NCI-H748 treated with DMSO at 0.1 percent for 48 hours (cell line): ENCODE results near the gene MEGF11.

Source experiments
- DNase-seq: peaks from one replicate; lab custom pipeline; 2025; lab: John Stamatoyannopoulos, UW

The MEGF11 gene

GRCh38 chr15:65970937-65971740 lies 282.4 kb downstream of the MEGF11 start:
- DNase-seq = no peak

GRCh38 chr15:65969865-65970816 lies 283.4 kb downstream of the MEGF11 start:
- no peak for DNase-seq

GRCh38 chr15:65968511-65968910 lies 285.0 kb downstream of the MEGF11 start:
- DNase-seq = no peak

GRCh38 chr15:65964792-65965433 lies 288.6 kb downstream of the MEGF11 start:
- no peak for DNase-seq

- DNase-seq = no peak
These were observed 289.6 kb downstream of the MEGF11 start for GRCh38 chr15:65963911-65964482.

GRCh38 chr15:65963358-65963757 lies 290.2 kb downstream of the MEGF11 start:
- no peak for DNase-seq

GRCh38 chr15:65962187-65962586 lies 291.4 kb downstream of the MEGF11 start:
- DNase-seq = no peak

- DNase-seq = no peak
These were observed 293.0 kb downstream of the MEGF11 start for GRCh38 chr15:65960586-65960985.

GRCh38 chr15:65958835-65959234 lies 294.7 kb downstream of the MEGF11 start:
- DNase-seq = no peak

- DNase-seq = no peak
These were observed 296.1 kb downstream of the MEGF11 start for GRCh38 chr15:65957451-65957850.

GRCh38 chr15:65956899-65957298 lies 296.7 kb downstream of the MEGF11 start:
- no peak for DNase-seq

GRCh38 chr15:65956307-65956706 lies 297.2 kb downstream of the MEGF11 start:
- no peak for DNase-seq

- no peak for DNase-seq
These were observed 299.2 kb downstream of the MEGF11 start for GRCh38 chr15:65954289-65954741.

- no peak for DNase-seq
These were observed 299.9 kb downstream of the MEGF11 start for GRCh38 chr15:65953622-65954021.

- no peak for DNase-seq
These were observed 301.0 kb downstream of the MEGF11 start for GRCh38 chr15:65952391-65953053.

- no peak for DNase-seq
These were observed 302.5 kb downstream of the MEGF11 start for GRCh38 chr15:65951007-65951406.

- no peak for DNase-seq
These were observed 304.1 kb downstream of the MEGF11 start for GRCh38 chr15:65949491-65949890.

GRCh38 chr15:65949011-65949410 lies 304.5 kb downstream of the MEGF11 start:
- DNase-seq = no peak

- no peak for DNase-seq
These were observed 305.2 kb downstream of the MEGF11 start for GRCh38 chr15:65948383-65948782.

GRCh38 chr15:65947041-65947440 lies 306.5 kb downstream of the MEGF11 start:
- no peak for DNase-seq

- DNase-seq = no peak
These were observed 307.9 kb downstream of the MEGF11 start for GRCh38 chr15:65945616-65946015.
